Measurements from ENCODE around the gene FOXK1.

Gene FOXK1

GRCh38 chr7:4771737-4772136 lies 89.6 kb downstream of the FOXK1 start:
- Histone ChIP-seq H3K36me3 (peaks cover 14% of the 10 kb centered on the region), H3K4me3 (ENCODE audit: low read depth, low read length) (no peak overlapping the region), H3K9me3 (no peaks in the 10 kb centered on the region), H3K4me1 (no peaks in the 10 kb centered on the region), H3K27me3 (no peaks in the 10 kb centered on the region)
- TF ChIP-seq CTCF (IDR thresholded peaks at IDR 0.05; ENCODE audit: low read depth, low read length) = no peak
- no peak for DNase-seq

- TF ChIP-seq CTCF (IDR thresholded peaks at IDR 0.05; ENCODE audit: low read depth, low read length) = no peak
- Histone ChIP-seq H3K27me3 (no peaks in the 10 kb centered on the region), H3K4me3 (ENCODE audit: low read depth, low read length) (no peak overlapping the region), H3K36me3 (peaks cover 11% of the 10 kb centered on the region), H3K9me3 (no peaks in the 10 kb centered on the region), H3K4me1 (no peaks in the 10 kb centered on the region)
- no peak for DNase-seq
Observed at GRCh38 chr7:4772306-4772705, 90.2 kb downstream of the FOXK1 start.

GRCh38 chr7:4774007-4774406 lies 91.9 kb downstream of the FOXK1 start:
- Histone ChIP-seq H3K36me3 (peaks cover 2% of the 10 kb centered on the region; the same call in 1 of the 2 replicates), H3K27me3 (no peaks in the 10 kb centered on the region), H3K4me1 (no peaks in the 10 kb centered on the region), H3K9me3 (no peaks in the 10 kb centered on the region), H3K4me3 (ENCODE audit: low read depth, low read length) (no peak overlapping the region)
- no peak for DNase-seq
- TF ChIP-seq CTCF (IDR thresholded peaks at IDR 0.05; ENCODE audit: low read depth, low read length) = no peak

- peak overlapping the region; percentile 96 for H3K4me3 ChIP-seq (ENCODE audit: low read depth, low read length)
- H3K9me3 ChIP-seq = no peaks in the 10 kb centered on the region
- H3K36me3 ChIP-seq = peaks cover 2% of the 10 kb centered on the region; the same call in 1 of the 2 replicates
- no peaks in the 10 kb centered on the region for H3K27me3 ChIP-seq
- no peak for TF ChIP-seq CTCF (IDR thresholded peaks at IDR 0.05; ENCODE audit: low read depth, low read length)
- no peaks in the 10 kb centered on the region for H3K4me1 ChIP-seq
- no peak for DNase-seq
Observed at GRCh38 chr7:4774658-4775249, 92.7 kb downstream of the FOXK1 start.

GRCh38 chr7:4775250-4775847 lies 93.3 kb downstream of the FOXK1 start, which contains the start of gene AP5Z1:
TSS of gene AP5Z1 (plus strand) at chr7:4775623. CDS start at chr7:4775716, 93 bp downstream.
- Histone ChIP-seq H3K27me3 (no peaks in the 10 kb centered on the region), H3K4me3 (ENCODE audit: low read depth, low read length) (peak within 1 kb of the TSS; percentile 96), H3K36me3 (peaks cover 2% of the 10 kb centered on the region; the same call in 1 of the 2 replicates), H3K4me1 (no peaks in the 10 kb centered on the region), H3K9me3 (no peaks in the 10 kb centered on the region)
- peak; percentile 97 for DNase-seq
- TF ChIP-seq CTCF (IDR thresholded peaks at IDR 0.05; ENCODE audit: low read depth, low read length) = no peak
